Neuronal stem cell (in vitro differentiated cells): ENCODE measurements around the gene COG5.

Experiments used
- DNase-seq: peaks from one replicate; pipeline ENCODE4 v3.0.0-alpha.2; 2013; ENCODE audit warnings: low spot score
- H2AFZ ChIP-seq: one replicate; pipeline ENCODE4 v1.6.1; 2013; ENCODE audit warnings: mild to moderate bottlenecking, low read length, inconsistent platforms
- H2AK5ac ChIP-seq: 2 replicates; pipeline ENCODE4 v1.6.1; 2013; ENCODE audit warnings: low read depth, mild to moderate bottlenecking, inconsistent platforms, low read length, moderate library complexity, mixed read lengths
- H2BK120ac ChIP-seq: 2 replicates; pipeline ENCODE4 v1.6.1; 2013; ENCODE audit warnings: low read depth, mild to moderate bottlenecking, inconsistent platforms, low read length, moderate library complexity, mixed read lengths
- H2BK12ac ChIP-seq: one replicate; pipeline ENCODE4 v1.6.1; 2013; ENCODE audit warnings: low read length, inconsistent platforms
- H2BK15ac ChIP-seq: 2 replicates; pipeline ENCODE4 v1.6.1; 2013; ENCODE audit warnings: mild to moderate bottlenecking, low read length, inconsistent platforms, mixed read lengths
- H2BK5ac ChIP-seq: one replicate; pipeline ENCODE4 v1.6.1; 2013; ENCODE audit warnings: inconsistent platforms, mild to moderate bottlenecking, low read length, moderate library complexity
- H3K14ac ChIP-seq: one replicate; pipeline ENCODE4 v1.6.1; 2013; ENCODE audit warnings: low read length, inconsistent platforms
- H3K18ac ChIP-seq: 2 replicates; pipeline ENCODE4 v1.6.1; 2013; ENCODE audit warnings: low read length, inconsistent platforms
- H3K23ac ChIP-seq: 2 replicates; pipeline ENCODE4 v1.6.1; 2013; ENCODE audit warnings: low read depth, mild to moderate bottlenecking, mixed read lengths, low read length, inconsistent platforms; ENCODE audit not compliant: poor library complexity
- H3K27ac ChIP-seq: replicated peaks from 3 replicates; pipeline ENCODE4 v1.5.1; 2013; ENCODE audit warnings: low read length, inconsistent platforms
- H3K27me3 ChIP-seq, 3 experiments: 2 replicates each; pipeline ENCODE4 v1.6.1; 2013; ENCODE audit warnings: low read length in 3 of 3, mild to moderate bottlenecking in 2 of 3, inconsistent platforms in 1 of 3, low read depth in 1 of 3, mixed read lengths in 1 of 3, moderate library complexity in 1 of 3; ENCODE audit not compliant: control insufficient read depth in 3 of 3, insufficient read depth in 3 of 3
- H3K36me3 ChIP-seq, 2 donors: replicated peaks in 1 of 2; 2 replicates each; pipeline ENCODE4 v1.6.1; 2013; ENCODE audit warnings: low read length in 2 of 2; ENCODE audit not compliant: control insufficient read depth in 2 of 2, insufficient read depth in 2 of 2
- H3K4ac ChIP-seq: 2 replicates; pipeline ENCODE4 v1.6.1; 2013; ENCODE audit warnings: inconsistent platforms, mild to moderate bottlenecking, low read length, moderate library complexity
- H3K4me1 ChIP-seq, 2 donors: 1 replicate in 1 of 2; 2 replicates in 1 of 2; pipeline ENCODE4 v1.6.1; 2013; ENCODE audit warnings: low read length in 2 of 2, low read depth in 1 of 2; ENCODE audit not compliant: control insufficient read depth in 2 of 2, insufficient read depth in 1 of 2
- H3K4me2 ChIP-seq: one replicate; pipeline ENCODE4 v1.6.1; 2013; ENCODE audit warnings: mild to moderate bottlenecking, low read length, inconsistent platforms; ENCODE audit not compliant: insufficient read depth, poor library complexity, severe bottlenecking
- H3K4me3 ChIP-seq, 2 donors: 2 replicates each; pipeline ENCODE4 v1.5.1; 2013; ENCODE audit warnings: low read length in 2 of 2, mild to moderate bottlenecking in 2 of 2, inconsistent platforms in 1 of 2, moderate library complexity in 1 of 2
- H3K79me1 ChIP-seq: one replicate; pipeline ENCODE4 v1.6.1; 2013; ENCODE audit warnings: low read depth, mild to moderate bottlenecking, inconsistent platforms, low read length, moderate library complexity
- H3K9ac ChIP-seq: one replicate; pipeline ENCODE4 v1.6.1; 2013; ENCODE audit warnings: mild to moderate bottlenecking, low read depth, low read length, inconsistent platforms; ENCODE audit not compliant: poor library complexity
- H3K9me3 ChIP-seq, 2 donors: replicated peaks in 1 of 2; 2 replicates each; pipeline versions ENCODE3 to v1.6.1; 2013; ENCODE audit warnings: low read length in 2 of 2, mild to moderate bottlenecking in 2 of 2, inconsistent platforms in 1 of 2, low read depth in 1 of 2, mixed read lengths in 1 of 2, moderate library complexity in 1 of 2; ENCODE audit not compliant: control insufficient read depth in 2 of 2, insufficient read depth in 1 of 2
- H4K8ac ChIP-seq: one replicate; pipeline ENCODE4 v1.6.1; 2013; ENCODE audit warnings: low read depth, mild to moderate bottlenecking, inconsistent platforms, low read length, moderate library complexity
- H4K91ac ChIP-seq: one replicate; pipeline ENCODE4 v1.6.1; 2013; ENCODE audit warnings: low read length, low read depth, mild to moderate bottlenecking, inconsistent platforms; ENCODE audit not compliant: poor library complexity
- WGBS, 2 donors: extraction: QIAGEN DNeasy Blood & Tissue Kit; methylation state at CpG; one replicate each; pipeline ENCODE4 v1.1.7; 2013; ENCODE audit warnings: missing lambda C conversion rate in 2 of 2, mixed read lengths in 1 of 2; ENCODE audit not compliant: insufficient read length in 2 of 2, insufficient replicate concordance in 1 of 2; ENCODE audit errors: extremely low coverage in 2 of 2; 5-methylcytosine and 5-hydroxymethylcytosine counted together

Gene COG5

GRCh38 chr7:107236862-107237261 is 326.9 kb downstream of the COG5 start:
- Histone ChIP-seq H2AK5ac (no peak overlapping the region), H3K9ac (no peak overlapping the region), H2BK120ac (no peak overlapping the region), H3K79me1 (no peaks in the 10 kb centered on the region), H2BK15ac (no peak overlapping the region), H3K4me2 (no peak overlapping the region), H3K14ac (no peak overlapping the region), H3K27me3 (no peaks in the 10 kb centered on the region), H4K8ac (no peak overlapping the region), H3K9me3 (no peaks in the 10 kb centered on the region), H3K36me3 (no peaks in the 10 kb centered on the region), H3K4me1 (peaks cover 0 to 4% of the 10 kb centered on the region in 2 donors), H4K91ac (no peak overlapping the region), H3K4me3 (no peak overlapping the region), H3K23ac (no peak overlapping the region), H2BK5ac (no peak overlapping the region), H3K4ac (no peak overlapping the region), H3K18ac (no peak overlapping the region), H2AFZ (no peak overlapping the region), H2BK12ac (no peak overlapping the region), H3K27ac (no peak overlapping the region)
- DNase-seq = no peak

DNA sequence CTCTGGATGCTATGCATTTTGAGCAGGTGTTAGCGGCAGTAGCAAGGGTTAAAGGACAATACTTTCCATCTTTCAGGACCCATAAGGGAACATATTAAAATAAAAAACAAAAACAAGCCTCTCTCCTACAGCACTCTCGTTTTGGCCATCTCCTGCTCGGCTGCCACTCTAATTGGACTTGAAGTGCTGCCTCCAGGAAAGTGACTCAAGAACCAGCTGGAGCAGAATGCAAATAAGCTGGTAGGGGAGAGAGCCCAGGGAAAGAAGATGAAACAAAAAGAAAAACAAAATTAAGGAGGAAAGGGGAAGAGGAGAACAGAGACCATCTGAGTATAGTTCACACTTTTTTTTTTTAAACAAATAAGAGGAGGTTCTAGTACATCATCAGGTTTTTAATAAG is 329.3 kb downstream of the COG5 start:
- Histone ChIP-seq H3K4me2 (no peak overlapping the region), H3K9ac (no peak overlapping the region), H2BK12ac (no peak overlapping the region), H3K36me3 (no peaks in the 10 kb centered on the region), H3K4ac (no peak overlapping the region), H3K4me3 (no peak overlapping the region), H3K27ac (no peak overlapping the region), H3K14ac (no peak overlapping the region), H3K4me1 (peaks cover 0 to 4% of the 10 kb centered on the region in 2 donors), H3K79me1 (no peaks in the 10 kb centered on the region), H3K18ac (no peak overlapping the region), H4K91ac (no peak overlapping the region), H2BK120ac (no peak overlapping the region), H4K8ac (no peak overlapping the region), H3K23ac (no peak overlapping the region), H3K27me3 (no peaks in the 10 kb centered on the region), H2BK5ac (no peak overlapping the region), H2BK15ac (no peak overlapping the region), H2AK5ac (no peak overlapping the region), H2AFZ (no peak overlapping the region), H3K9me3 (no peaks in the 10 kb centered on the region)
- DNase-seq = no peak
- no CpG with 5 or more reads among the region's 3 CpGs for WGBS, 2 donors

DNA sequence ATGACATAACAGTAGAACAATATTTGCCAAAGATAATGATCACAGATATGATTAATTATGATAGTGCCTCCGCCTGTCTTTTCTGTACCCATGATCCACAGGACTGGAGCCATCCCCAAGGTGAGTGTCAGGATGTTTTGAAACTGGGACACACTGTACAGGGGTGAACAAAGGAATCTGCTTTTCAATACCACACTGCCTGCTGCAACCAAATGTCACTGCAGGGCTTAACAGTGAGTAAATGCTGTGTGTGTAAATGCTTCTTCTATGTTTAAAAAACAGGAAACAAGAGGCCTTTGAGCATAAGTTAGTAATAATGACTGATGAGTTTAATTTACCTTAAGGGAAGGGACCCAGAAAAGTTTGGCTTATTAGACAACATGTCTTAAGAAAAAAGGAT is 329.7 kb downstream of the COG5 start:
- no peak overlapping the region for H3K18ac ChIP-seq
- H3K14ac ChIP-seq = no peak overlapping the region
- no peak overlapping the region for H2BK12ac ChIP-seq
- H3K4me2 ChIP-seq = no peak overlapping the region
- H2BK120ac ChIP-seq = no peak overlapping the region
- no peak overlapping the region for H3K4me3 ChIP-seq
- no peak overlapping the region for H3K23ac ChIP-seq
- H2AK5ac ChIP-seq = no peak overlapping the region
- H2BK5ac ChIP-seq = no peak overlapping the region
- H3K27ac ChIP-seq = no peak overlapping the region
- no peaks in the 10 kb centered on the region for H3K79me1 ChIP-seq
- H3K4me1 ChIP-seq = peaks cover 0 to 4% of the 10 kb centered on the region in 2 donors
- WGBS, 2 donors = no CpG with 5 or more reads among the region's 1 CpG
- no peak overlapping the region for H4K8ac ChIP-seq
- no peak overlapping the region for H4K91ac ChIP-seq
- H3K4ac ChIP-seq = no peak overlapping the region
- H3K9ac ChIP-seq = no peak overlapping the region
- no peaks in the 10 kb centered on the region for H3K36me3 ChIP-seq
- no peaks in the 10 kb centered on the region for H3K27me3 ChIP-seq
- no peaks in the 10 kb centered on the region for H3K9me3 ChIP-seq
- H2AFZ ChIP-seq = no peak overlapping the region
- H2BK15ac ChIP-seq = no peak overlapping the region
- DNase-seq = no peak

DNA sequence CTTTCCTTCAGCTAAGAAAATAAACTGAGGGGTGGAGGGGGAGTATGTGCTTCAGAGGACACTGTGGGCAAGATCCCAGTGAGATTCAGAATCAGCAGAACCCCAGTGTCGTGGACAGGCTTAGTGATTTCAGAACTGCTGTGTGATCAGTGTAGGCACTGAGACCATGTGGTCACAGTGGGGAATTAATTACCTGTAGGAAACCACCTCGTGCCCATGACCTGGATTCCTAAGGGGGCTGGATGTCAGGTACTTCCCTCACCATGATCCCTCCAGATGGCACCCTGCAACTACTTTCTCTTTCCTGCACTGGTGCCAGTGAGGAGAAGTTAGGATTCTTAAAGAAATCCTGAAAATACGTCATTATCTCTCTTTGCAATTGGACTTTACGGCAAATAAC is 330.5 kb downstream of the COG5 start:
- Histone ChIP-seq H3K9ac (no peak overlapping the region), H3K27ac (no peak overlapping the region), H3K79me1 (no peaks in the 10 kb centered on the region), H3K18ac (no peak overlapping the region), H3K9me3 (no peaks in the 10 kb centered on the region), H3K4me2 (no peak overlapping the region), H2AK5ac (no peak overlapping the region), H2BK5ac (no peak overlapping the region), H2AFZ (no peak overlapping the region), H3K4ac (no peak overlapping the region), H3K14ac (no peak overlapping the region), H2BK120ac (no peak overlapping the region), H3K4me3 (no peak overlapping the region), H4K8ac (no peak overlapping the region), H4K91ac (no peak overlapping the region), H2BK15ac (no peak overlapping the region), H3K4me1 (peaks cover 0 to 4% of the 10 kb centered on the region in 2 donors), H3K23ac (no peak overlapping the region), H3K36me3 (no peaks in the 10 kb centered on the region), H2BK12ac (no peak overlapping the region), H3K27me3 (no peaks in the 10 kb centered on the region)
- no peak for DNase-seq
- WGBS, 2 donors = no CpG with 5 or more reads among the region's 4 CpGs
